HG02763 (cell line): Measurements from ENCODE around the gene C4orf17.

Experiments
- ATAC-seq: cut with Tn5 transposase; IDR thresholded peaks from one replicate; pipeline ENCODE4 v1.9.1; 2021; ENCODE audit warnings: mild to moderate bottlenecking, moderate library complexity; ENCODE audit not compliant: unreplicated experiment

Gene C4orf17

GRCh38 chr4:99536271-99536670 is 25.4 kb downstream of the C4orf17 start:
- no peak for ATAC-seq

- ATAC-seq, result no peak
Measured at GRCh38 chr4:99536848-99537247, 26.0 kb downstream of the C4orf17 start.

- no peak for ATAC-seq
Measured at GRCh38 chr4:99537674-99538073, 26.9 kb downstream of the C4orf17 start.

- ATAC-seq, result no peak
Measured at GRCh38 chr4:99540277-99540939, 29.6 kb downstream of the C4orf17 start.

GRCh38 chr4:99552872-99553271 is 42.1 kb downstream of the C4orf17 start:
- ATAC-seq, result no peak

GRCh38 chr4:99563310-99564186 is 52.7 kb downstream of the C4orf17 start, which contains the start of gene TRMT10A:
Gene TRMT10A, minus strand, starts transcription at chr4:99564039. Its CDS starts 4,701 bp downstream, at chr4:99559338.
- ATAC-seq, result peak; percentile 95

GRCh38 chr4:99564921-99565320 is 54.1 kb downstream of the C4orf17 start:
- ATAC-seq, result no peak

GRCh38 chr4:99571883-99572282 is 61.1 kb downstream of the C4orf17 start:
- no peak for ATAC-seq

- ATAC-seq, result no peak
Measured at GRCh38 chr4:99572527-99573240, 61.9 kb downstream of the C4orf17 start.

- no peak for ATAC-seq
Measured at GRCh38 chr4:99573735-99574368, 63.0 kb downstream of the C4orf17 start.

GRCh38 chr4:99574530-99575324 is 63.9 kb downstream of the C4orf17 start, which contains the start of gene MTTP:
Gene MTTP, plus strand, starts transcription at chr4:99574824. Its CDS starts 86 bp downstream, at chr4:99574910.
- ATAC-seq, result peak; percentile 82

GRCh38 chr4:99578714-99579113 is 67.9 kb downstream of the C4orf17 start:
- ATAC-seq, result no peak

GRCh38 chr4:99585516-99585915 is 74.7 kb downstream of the C4orf17 start:
- no peak for ATAC-seq

- no peak for ATAC-seq
Measured at GRCh38 chr4:99586322-99586721, 75.5 kb downstream of the C4orf17 start.

GRCh38 chr4:99586797-99587196 is 76.0 kb downstream of the C4orf17 start:
- ATAC-seq, result no peak

- no peak for ATAC-seq
Measured at GRCh38 chr4:99587309-99587708, 76.5 kb downstream of the C4orf17 start.

- ATAC-seq, result no peak
Measured at GRCh38 chr4:99587803-99588202, 77.0 kb downstream of the C4orf17 start.

GRCh38 chr4:99591757-99592156 is 80.9 kb downstream of the C4orf17 start:
- ATAC-seq, result no peak
